HCT116 (cell line): ENCODE data around the gene VPS35. TPM values are rescaled to one million over a fixed set of nuclear protein-coding genes. Genes with fewer than 3 reads are reported as not detected.
"Not testable (repeated sequence)": the region's sequence is repeated elsewhere in the genome, so short reads cannot be mapped to it uniquely, and the experiment has no call there.

Experiments
- ATAC-seq: fragments of 200-7000 bp; cut with Tn5 transposase; 2 replicates; pipeline ENCODE4 v1.9.1; 2020; ENCODE audit warnings: mild to moderate bottlenecking, moderate library complexity
- BruUV-seq: library from RNA; stranded (reverse); fragments of 400-500 nt; replicated peaks from 2 replicates; lab custom pipeline; 2021; lab: Mats Ljungman, UMichigan
- CTCF ChIA-PET: fragments of 300-600 bp; sonication (Branson Sonifier 250); formaldehyde crosslinking; loops from one replicate; lab custom pipeline; 2021; ENCODE audit warnings: antibody characterized with exemption; lab: Charles Lee
- POLR2A ChIA-PET: fragments of 300-600, 350-600 bp; sonication (Branson Sonifier 250); formaldehyde crosslinking; loops from one replicate; lab custom pipeline; 2021; ENCODE audit warnings: antibody characterized with exemption; lab: Charles Lee
- RAD21 ChIA-PET, 2 experiments: fragments of 300-600 bp; sonication (Branson Sonifier 250); formaldehyde crosslinking; loops; one replicate each; lab custom pipeline; 2023; ENCODE audit warnings: low total read pairs in 2 of 2; ENCODE audit not compliant: uncharacterized antibody in 2 of 2, unreplicated experiment in 2 of 2, low non-redundant PET in 1 of 2; lab: Charles Lee
- DNase-seq: peaks from one replicate; pipeline ENCODE4 v3.0.0-alpha.2; 2010; ENCODE audit warnings: low read depth, low spot score
- H2AFZ ChIP-seq: fragments of 200-600 bp; shearing (Covaris generic), sonication (generic); 2 replicates; pipeline ENCODE4 v1.6.1; 2017; ENCODE audit warnings: low read depth, mixed run types, mixed read lengths, antibody characterized with exemption, low read length; ENCODE audit not compliant: poor library complexity, severe bottlenecking
- H3K27ac ChIP-seq: 2 replicates; pipeline ENCODE4 v1.5.1; 2012; ENCODE audit warnings: low read depth, low read length
- H3K27me3 ChIP-seq: fragments of 200-600 bp; sonication (generic); 2 replicates; pipeline ENCODE4 v1.6.1; 2016; ENCODE audit warnings: mixed run types, low read length, mixed read lengths; ENCODE audit not compliant: insufficient read depth
- H3K36me3 ChIP-seq, 2 experiments: fragments of 200-500 bp in 1 of 2; fragments of 200-600 bp in 1 of 2; sonication (Bioruptor generic) in 1 of 2; sonication (generic) in 1 of 2; 2 replicates each; pipeline versions ENCODE4 v1.5.1 to v1.6.1; 2014 to 2016; ENCODE audit warnings: low read length in 2 of 2, inconsistent platforms in 1 of 2, mixed read lengths in 1 of 2, mixed run types in 1 of 2; ENCODE audit not compliant: insufficient read depth in 2 of 2, control insufficient read depth in 1 of 2
- H3K4me1 ChIP-seq, 2 experiments: fragments of 200-600 bp in 1 of 2; sonication (generic) in 1 of 2; 2 replicates each; pipeline versions ENCODE4 v1.5.1 to v1.6.1; 2012 to 2017; ENCODE audit warnings: low read length in 2 of 2, inconsistent platforms in 1 of 2, mild to moderate bottlenecking in 1 of 2, mixed read lengths in 1 of 2, mixed run types in 1 of 2, moderate library complexity in 1 of 2; ENCODE audit not compliant: insufficient read depth in 2 of 2, control insufficient read depth in 1 of 2
- H3K4me2 ChIP-seq: fragments of 200-600 bp; sonication (generic); 2 replicates; pipeline ENCODE4 v1.6.1; 2017; ENCODE audit warnings: mixed run types, low read length, mixed read lengths
- H3K4me3 ChIP-seq, 2 experiments: fragments of 200-600 bp in 1 of 2; sonication (generic) in 1 of 2; replicated peaks in 1 of 2; 2 replicates each; pipeline ENCODE4 v1.5.1; 2011 to 2016; ENCODE audit warnings: low read length in 2 of 2, control low read depth in 1 of 2, low read depth in 1 of 2, mild to moderate bottlenecking in 1 of 2, mixed read lengths in 1 of 2, mixed run types in 1 of 2
- H3K79me2 ChIP-seq: fragments of 200-600 bp; sonication (generic); 2 replicates; pipeline ENCODE4 v1.6.1; 2017; ENCODE audit warnings: mild to moderate bottlenecking, mixed run types, low read length, moderate library complexity, mixed read lengths; ENCODE audit not compliant: insufficient read depth
- H3K9ac ChIP-seq: fragments of 200-600 bp; sonication (generic); 2 replicates; pipeline ENCODE4 v1.6.1; 2016; ENCODE audit warnings: low read length, mixed read lengths
- H3K9me2 ChIP-seq: fragments of 200-600 bp; sonication (generic), shearing (Covaris generic); 2 replicates; pipeline ENCODE4 v1.6.1; 2017; ENCODE audit warnings: mixed run types, mild to moderate bottlenecking, moderate library complexity; ENCODE audit not compliant: insufficient read depth
- H3K9me3 ChIP-seq, 2 experiments: fragments of 200-500 bp in 1 of 2; fragments of 200-600 bp in 1 of 2; sonication (Bioruptor generic) in 1 of 2; sonication (generic) in 1 of 2; 2 replicates each; pipeline ENCODE4 v1.6.1; 2014 to 2017; ENCODE audit warnings: low read length in 2 of 2, mixed read lengths in 2 of 2, inconsistent platforms in 1 of 2, low read depth in 1 of 2, mild to moderate bottlenecking in 1 of 2, mixed run types in 1 of 2, moderate library complexity in 1 of 2; ENCODE audit not compliant: control insufficient read depth in 1 of 2, insufficient read depth in 1 of 2
- H4K20me1 ChIP-seq: fragments of 200-600 bp; sonication (generic), shearing (Covaris generic); 2 replicates; pipeline ENCODE4 v1.6.1; 2017; ENCODE audit warnings: mixed run types, mild to moderate bottlenecking, moderate library complexity; ENCODE audit not compliant: insufficient read depth
- CBX3 ChIP-seq: IDR thresholded peaks from 2 replicates; pipeline ENCODE4 v1.6.1; 2012; ENCODE audit warnings: low read depth
- CEBPB ChIP-seq: IDR thresholded peaks from 2 replicates; pipeline ENCODE4 v1.6.1; 2012; ENCODE audit warnings: low read depth
- CTCF ChIP-seq, 3 experiments: fragments of 200-600 bp in 1 of 3; sonication (generic) in 1 of 3; IDR thresholded peaks in 2 of 3; conservative IDR thresholded peaks in 1 of 3; 2 replicates each; pipeline ENCODE4 v1.5.1; 2012 to 2017; ENCODE audit warnings: low read depth in 2 of 3, low read length in 2 of 3, antibody characterized with exemption in 1 of 3, borderline replicate concordance in 1 of 3, control low read depth in 1 of 3, mild to moderate bottlenecking in 1 of 3, mixed read lengths in 1 of 3, mixed run types in 1 of 3, moderate library complexity in 1 of 3; ENCODE audit not compliant: insufficient read depth in 1 of 3
- EGR1 ChIP-seq: IDR thresholded peaks from 2 replicates; pipeline ENCODE4 v1.6.1; 2012; ENCODE audit warnings: low read depth
- ELF1 ChIP-seq: IDR thresholded peaks from 2 replicates; pipeline ENCODE4 v1.6.1; 2012; ENCODE audit warnings: low read depth, borderline replicate concordance
- EZH2 ChIP-seq: fragments of 200-600 bp; sonication (generic); IDR thresholded peaks from 2 replicates; pipeline ENCODE4 v1.6.1; 2017; ENCODE audit warnings: antibody characterized with exemption, mixed run types
- JUND ChIP-seq: IDR thresholded peaks from 2 replicates; pipeline ENCODE4 v1.6.1; 2012
- MAX ChIP-seq: IDR thresholded peaks from 2 replicates; pipeline ENCODE4 v1.6.1; 2012
- RAD21 ChIP-seq: IDR thresholded peaks from 2 replicates; pipeline ENCODE4 v1.6.1; 2012; ENCODE audit warnings: low read depth, mild to moderate bottlenecking
- REST ChIP-seq: IDR thresholded peaks from 2 replicates; pipeline ENCODE4 v1.6.1; 2012; ENCODE audit warnings: low read depth
- SP1 ChIP-seq: IDR thresholded peaks from 2 replicates; pipeline ENCODE4 v1.6.1; 2012; ENCODE audit warnings: low read depth
- SRF ChIP-seq: IDR thresholded peaks from 2 replicates; pipeline ENCODE4 v1.6.1; 2012; ENCODE audit warnings: low read depth
- YY1 ChIP-seq: IDR thresholded peaks from 2 replicates; pipeline ENCODE4 v1.6.1; 2011; ENCODE audit warnings: low read length, low read depth, moderate library complexity, mild to moderate bottlenecking; ENCODE audit not compliant: insufficient replicate concordance; ENCODE audit errors: extremely low read depth
- ZBTB33 ChIP-seq: IDR thresholded peaks from 2 replicates; pipeline ENCODE4 v1.6.1; 2011; ENCODE audit warnings: mild to moderate bottlenecking, low read length, moderate library complexity; ENCODE audit not compliant: insufficient replicate concordance; ENCODE audit errors: extremely low read depth
- ZFX ChIP-seq: fragments of 450-650 bp; IDR thresholded peaks from 2 replicates; pipeline ENCODE4 v1.6.1; 2017
- ZNF274 ChIP-seq: fragments of 200-500 bp; sonication (Bioruptor generic); IDR thresholded peaks from 2 replicates; pipeline ENCODE4 v1.6.1; 2014; ENCODE audit warnings: mild to moderate bottlenecking, low read depth, low read length, inconsistent platforms
- intact Hi-C: fragments of 100-400 bp; cut with micrococcal nuclease; formaldehyde crosslinking; loops from 2 replicates; pipeline ENCODE4 v1.10.0; 2022
- total RNA-seq: library from RNA; stranded (reverse); gene quantifications from one replicate; pipeline ENCODE4 v1.2.1, GENCODE V29; 2021; ENCODE audit not compliant: unreplicated experiment

VPS35 gene
- total RNA-seq, 1 experiment from 2014 or later, result 115 TPM

- ChIA-PET POLR2A (no interaction called here), RAD21 (no interaction called here), CTCF (no interaction called here)
- Histone ChIP-seq H3K9me3 (no peaks in the 10 kb centered on the region), H3K4me2 (no peak overlapping the region), H3K36me3 (no peaks in the 10 kb centered on the region), H3K79me2 (no peaks in the 10 kb centered on the region), H4K20me1 (no peaks in the 10 kb centered on the region), H3K27ac (no peak overlapping the region), H3K27me3 (no peaks in the 10 kb centered on the region), H2AFZ (no peak overlapping the region), H3K4me1 (peaks cover 7 to 11% of the 10 kb centered on the region in 2 experiments; a peak in 2 of 4 replicates), H3K9ac (no peak overlapping the region), H3K4me3 (no peak overlapping the region), H3K9me2 (no peaks in the 10 kb centered on the region)
- TF ChIP-seq CTCF (IDR thresholded peaks at IDR 0.05 in 2 of 3, conservative IDR thresholded peaks at IDR 0.05 in 1 of 3; ENCODE audit: borderline replicate concordance in 1 of 3, insufficient read depth in 1 of 3, low read depth in 2 of 3, low read length in 2 of 3) (no peak), ELF1 (no peak), ZBTB33 (no peak), SRF (no peak), MAX (no peak), JUND (no peak), YY1 (no peak), EGR1 (no peak), CEBPB (no peak), ZNF274 (no peak), EZH2 (no peak), SP1 (no peak), RAD21 (no peak), REST (no peak), ZFX (no peak), CBX3 (no peak)
- ATAC-seq (no peak), DNase-seq (no peak)
- intact Hi-C loops, result no loop called here
- no TSS peak for BruUV-seq
Measured at GRCh38 chr16:46627746-46628145, 61.2 kb downstream of the VPS35 start.

GRCh38 chr16:46626681-46627080 lies 62.3 kb downstream of the VPS35 start:
- H3K4me3 ChIP-seq, RAD21 ChIA-PET, H3K9me2 ChIP-seq, H3K27me3 ChIP-seq, H3K9me3 ChIP-seq, CTCF ChIA-PET, BruUV-seq, H3K9ac ChIP-seq, H3K4me2 ChIP-seq, DNase-seq, H3K27ac ChIP-seq, H3K79me2 ChIP-seq, H2AFZ ChIP-seq, H4K20me1 ChIP-seq, intact Hi-C loops, H3K36me3 ChIP-seq, ATAC-seq, POLR2A ChIA-PET: not testable (repeated sequence)
- peaks cover 8 to 14% of the 10 kb centered on the region in 2 experiments; a peak in 3 of 4 replicates for H3K4me1 ChIP-seq
